ENCODE data around the gene PPDPF.
"Not testable (repeated sequence)": the region's sequence is repeated elsewhere in the genome, so short reads cannot be mapped to it uniquely, and the experiment has no call there.

The PPDPF gene

GRCh38 chr20:63520504-63520933 lies at the start of gene PPDPF:
PPDPF (plus strand) TSS chr20:63520765; CDS start chr20:63521309, 544 bp downstream.
- DNase-seq: peak; percentile 84

GRCh38 chr20:63471002-63471716 lies 49.4 kb upstream of the PPDPF start:
- no peak for DNase-seq

GRCh38 chr20:63471717-63471980 lies 48.9 kb upstream of the PPDPF start:
- DNase-seq: no peak

- DNase-seq: no peak
These were observed 48.4 kb upstream of the PPDPF start, which contains the start of gene KCNQ2 for GRCh38 chr20:63471981-63472831. KCNQ2 (minus strand) TSS chr20:63472655; CDS start chr20:63472463, 192 bp downstream.

GRCh38 chr20:63472862-63473390 lies 47.6 kb upstream of the PPDPF start:
- no peak for DNase-seq

GRCh38 chr20:63473555-63474449 lies 46.8 kb upstream of the PPDPF start:
- DNase-seq: no peak

GRCh38 chr20:63475209-63475608 lies 45.4 kb upstream of the PPDPF start:
- no peak for DNase-seq

- DNase-seq: no peak
These were observed 43.4 kb upstream of the PPDPF start for GRCh38 chr20:63477061-63477616.

- DNase-seq: no peak
These were observed 42.6 kb upstream of the PPDPF start for GRCh38 chr20:63477944-63478343.

- no peak for DNase-seq
These were observed 41.9 kb upstream of the PPDPF start for GRCh38 chr20:63478346-63479302.

- not testable (repeated sequence) for DNase-seq
These were observed 40.7 kb upstream of the PPDPF start for GRCh38 chr20:63479695-63480419.

GRCh38 chr20:63481503-63481902 lies 39.1 kb upstream of the PPDPF start:
- DNase-seq: no peak

GRCh38 chr20:63482021-63482587 lies 38.5 kb upstream of the PPDPF start:
- no peak for DNase-seq

- DNase-seq: no peak
These were observed 36.7 kb upstream of the PPDPF start for GRCh38 chr20:63483834-63484233.

GRCh38 chr20:63484236-63484635 lies 36.3 kb upstream of the PPDPF start:
- no peak for DNase-seq

GRCh38 chr20:63484651-63485403 lies 35.7 kb upstream of the PPDPF start:
- no peak for DNase-seq

GRCh38 chr20:63486300-63486855 lies 34.2 kb upstream of the PPDPF start:
- DNase-seq: no peak

GRCh38 chr20:63487116-63487764 lies 33.3 kb upstream of the PPDPF start:
- no peak for DNase-seq
